ENCODE data around the gene TFEB. TPM values are rescaled to one million over a fixed set of nuclear protein-coding genes. Genes with fewer than 3 reads are reported as not detected.

TFEB gene
- total RNA-seq, 2 experiments from 2014 or later, result 11.7 to 14.0 TPM

DNA sequence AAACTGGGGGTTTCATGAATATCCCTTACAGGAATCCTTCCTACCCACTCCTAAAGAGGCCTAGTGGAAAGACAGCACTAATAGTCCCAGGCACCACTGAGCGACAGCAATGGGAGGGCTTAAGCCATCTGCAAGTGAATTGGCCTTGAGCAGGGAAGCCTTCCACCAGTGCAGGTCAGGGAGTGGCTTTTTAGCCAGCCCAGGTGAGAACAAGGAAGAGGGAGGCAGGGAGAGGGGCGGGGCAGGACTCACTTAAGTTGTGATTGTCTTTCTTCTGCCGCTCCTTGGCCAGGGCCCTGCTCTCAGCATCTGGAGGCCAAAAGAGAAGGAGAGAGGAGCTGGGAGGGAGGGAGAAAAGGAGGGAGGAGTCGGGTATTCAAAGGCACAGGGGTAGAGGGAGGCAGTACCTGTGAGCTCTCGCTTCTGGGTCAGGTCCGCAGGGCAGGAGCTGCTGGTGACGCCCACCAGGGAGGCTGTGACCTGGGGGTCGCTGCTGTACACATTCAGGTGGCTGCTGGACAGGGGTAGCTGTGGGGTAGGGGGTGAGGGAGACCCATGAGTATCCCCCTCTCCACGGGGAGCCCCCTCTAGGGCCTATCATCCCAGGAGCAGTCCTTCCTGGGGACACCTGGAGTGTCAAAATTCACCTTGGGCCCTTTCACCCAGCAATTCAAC lies 47.8 kb downstream of the TFEB start:
- CTCF ChIA-PET, result no interaction called here
- POLR2A ChIA-PET, result no interaction called here

DNA sequence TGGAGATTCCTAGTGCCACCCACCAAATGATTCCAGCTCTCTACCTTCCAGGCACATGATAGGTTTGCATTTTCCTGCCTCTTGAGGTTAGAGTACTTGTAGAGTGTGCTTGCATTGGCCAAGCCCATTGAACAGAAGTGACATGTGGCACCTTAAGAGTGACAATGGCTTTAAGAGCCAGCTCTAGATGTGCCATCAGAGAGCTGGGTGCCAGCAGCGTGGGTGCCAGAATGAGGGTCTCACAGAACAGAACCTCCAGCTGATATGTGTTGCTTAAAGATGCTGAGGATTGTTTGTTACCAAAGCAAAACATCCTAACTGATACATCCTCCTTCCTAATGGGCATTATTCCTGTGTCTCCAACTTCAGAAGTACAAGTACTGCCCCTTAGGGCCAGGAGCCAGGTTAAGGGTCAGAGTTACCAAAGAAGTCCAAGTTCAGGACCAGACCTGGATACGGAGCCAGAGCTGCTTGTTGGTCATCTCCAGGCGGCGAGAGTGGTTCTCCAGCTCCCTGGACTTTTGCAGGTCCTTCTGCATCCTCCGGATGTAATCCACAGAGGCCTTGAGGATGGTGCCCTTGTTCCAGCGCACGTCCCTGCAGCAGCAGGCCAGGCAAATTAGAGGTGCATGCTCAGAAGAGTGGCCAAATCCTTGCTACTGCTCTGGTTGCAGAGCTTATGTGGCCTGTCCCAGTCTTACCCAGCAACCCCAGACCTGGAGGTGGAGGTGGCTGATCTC lies 49.6 kb downstream of the TFEB start:
- POLR2A ChIA-PET, result no interaction called here
- CTCF ChIA-PET, result interaction anchor here (1.1 to 4.6 kb wide), 4 partner anchors 20 to 317 kb away, joined by 3 to 45 read pairs (median 17); no protein-coding TSS in a partner anchor

GRCh38 chr6:41684311-41685180 lies 50.9 kb downstream of the TFEB start:
- ChIA-PET CTCF (interaction anchor here (0.8 to 4.6 kb wide), 12 partner anchors 10 to 316 kb away, joined by 3 to 45 read pairs (median 7); no protein-coding TSS in a partner anchor), POLR2A (no interaction called here)

DNA sequence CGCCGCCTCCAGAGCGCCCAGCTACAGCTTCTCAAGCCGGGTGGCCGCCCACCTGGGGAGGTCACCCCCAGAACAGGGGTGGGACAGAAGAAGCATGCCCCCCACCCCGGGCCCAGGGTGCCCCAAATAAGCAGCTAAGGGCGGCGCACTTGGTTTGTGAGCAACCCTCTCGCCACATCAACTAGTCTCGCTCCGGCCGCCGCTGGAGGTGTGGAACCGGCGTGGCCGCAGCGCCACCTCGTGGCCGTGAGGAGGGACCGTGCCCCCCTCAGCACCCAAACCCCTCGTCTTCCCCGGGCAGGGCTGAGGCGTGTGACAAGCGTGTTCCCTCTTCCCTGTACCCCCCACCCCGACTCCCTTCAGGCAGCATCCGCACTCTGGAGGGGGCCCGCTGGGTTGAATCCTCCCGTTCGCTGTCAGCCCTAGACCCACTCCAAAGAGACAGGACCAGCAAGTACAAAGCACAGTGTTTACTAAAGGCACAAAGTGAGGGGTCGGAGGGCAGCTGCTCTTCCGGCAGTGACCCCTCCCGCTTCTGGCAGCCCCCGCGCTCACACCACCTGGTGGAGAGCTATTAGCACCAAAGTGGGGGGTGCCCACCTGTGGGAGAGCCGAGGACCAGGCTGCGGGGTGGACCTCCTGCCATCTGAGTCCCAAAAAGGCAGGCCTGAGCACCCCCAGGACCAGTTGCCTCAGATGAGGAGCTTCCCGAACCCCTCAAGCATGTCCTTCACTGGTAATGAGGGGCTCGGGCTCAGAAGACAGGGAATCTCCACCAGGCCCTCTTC lies 51.7 kb downstream of the TFEB start:
- ChIA-PET POLR2A (interaction anchor here (0.6 kb wide), 2 partner anchors 81 to 312 kb away, joined by 3 read pairs; no protein-coding TSS in a partner anchor), CTCF (interaction anchor here (0.7 to 4.6 kb wide), 26 partner anchors 11 to 379 kb away, joined by 3 to 45 read pairs (median 4); no protein-coding TSS in a partner anchor)

GRCh38 chr6:41683273-41683522 lies 52.2 kb downstream of the TFEB start:
- POLR2A ChIA-PET, result interaction anchor here (0.6 kb wide), 1 partner anchor 311 kb away, joined by 3 read pairs; no protein-coding TSS in a partner anchor

DNA sequence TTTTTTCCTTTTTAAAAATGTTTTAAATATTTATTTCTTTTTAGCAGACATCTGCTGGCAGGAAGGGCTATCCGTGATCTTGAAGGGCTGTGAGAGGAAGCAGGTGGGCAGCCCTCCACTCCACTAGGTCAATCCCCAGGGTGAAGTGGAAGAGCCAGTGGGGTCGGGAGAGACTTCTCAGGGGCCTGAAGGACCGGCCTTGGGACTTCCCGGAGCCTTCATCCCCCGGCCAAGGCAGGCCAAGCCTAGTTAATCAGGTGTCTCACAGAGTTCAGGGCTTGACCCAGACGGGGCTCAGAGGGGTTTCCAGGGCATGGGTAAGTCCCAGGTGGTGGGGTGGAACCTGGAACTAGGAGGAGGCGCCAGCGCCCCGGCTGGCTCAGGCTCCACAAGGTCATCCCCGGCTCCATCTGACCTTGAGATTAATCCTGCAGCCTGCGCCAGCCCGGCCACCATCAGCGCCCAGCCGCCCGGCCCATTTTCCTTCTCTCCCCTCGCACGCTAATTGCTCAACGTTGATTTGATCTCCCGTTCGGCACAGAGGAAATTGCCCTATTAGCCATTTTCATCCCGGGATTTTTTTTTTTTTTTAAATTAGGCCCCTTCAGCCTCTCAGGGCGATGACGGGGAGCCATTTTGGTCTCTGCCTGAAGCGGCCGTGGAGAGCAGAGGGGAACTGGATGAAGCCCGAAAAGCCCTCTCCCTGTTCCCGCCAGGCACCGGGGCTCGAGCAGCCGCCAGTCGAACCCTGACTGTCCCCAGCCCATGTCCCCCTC lies 52.7 kb downstream of the TFEB start:
- CTCF ChIA-PET, result interaction anchor here (0.7 to 4.8 kb wide), 29 partner anchors 9 to 378 kb away, joined by 3 to 45 read pairs (median 4); no protein-coding TSS in a partner anchor
- POLR2A ChIA-PET, result no interaction called here

More at GRCh38 chr6:41683273-41683522, 52.2 kb downstream of the TFEB start:
- CTCF ChIA-PET, result interaction anchor here (0.7 to 4.6 kb wide), 23 partner anchors 11 to 379 kb away, joined by 3 to 45 read pairs (median 4); no protein-coding TSS in a partner anchor

- POLR2A ChIA-PET, result no interaction called here
- CTCF ChIA-PET, result interaction anchor here (0.6 to 4.8 kb wide), 12 partner anchors 10 to 315 kb away, joined by 3 to 25 read pairs (median 4); no protein-coding TSS in a partner anchor
Observed at GRCh38 chr6:41682056-41682477, 53.3 kb downstream of the TFEB start.

DNA sequence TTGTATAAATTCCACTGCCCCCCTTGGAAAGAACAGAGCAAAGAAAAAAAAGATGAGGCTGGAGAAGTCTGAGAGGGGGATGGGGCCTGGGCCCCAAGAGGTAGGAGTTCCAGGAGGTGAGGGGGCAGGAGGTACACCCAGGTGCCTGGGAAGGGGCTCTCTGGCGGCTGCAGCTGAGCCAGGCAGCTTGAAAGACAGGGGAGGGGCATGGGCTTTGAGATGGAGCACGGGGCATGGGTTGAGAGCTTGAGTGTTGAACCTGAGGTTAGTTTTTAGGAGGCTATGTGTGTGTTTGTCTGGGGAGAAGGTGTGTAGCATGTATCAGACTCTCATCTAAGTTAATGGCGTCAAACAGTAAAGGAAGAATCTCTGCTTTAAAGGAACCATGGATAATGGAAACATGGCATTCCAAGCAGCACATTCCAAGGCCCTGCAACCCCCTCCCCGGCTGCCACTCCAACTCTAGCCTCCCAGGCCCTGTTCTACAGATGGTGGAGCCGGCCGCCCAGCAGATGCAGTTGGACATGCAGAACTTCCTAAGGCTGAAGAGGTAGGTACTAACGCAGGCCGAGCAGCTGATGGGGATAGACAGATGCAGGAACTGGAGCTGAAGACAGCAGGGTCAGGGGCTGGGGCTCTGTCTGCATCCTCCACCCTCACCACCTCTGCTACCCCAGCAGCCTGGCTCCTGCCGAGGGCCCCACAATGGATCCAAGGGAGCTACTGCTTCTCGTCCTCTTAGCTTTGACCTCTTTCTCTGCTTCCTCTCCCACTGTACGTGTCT lies 55.0 kb downstream of the TFEB start:
- POLR2A ChIA-PET, result no interaction called here
- CTCF ChIA-PET, result interaction anchor here (1.1 to 4.8 kb wide), 2 partner anchors 78 to 256 kb away, joined by 3 to 25 read pairs; no protein-coding TSS in a partner anchor

DNA sequence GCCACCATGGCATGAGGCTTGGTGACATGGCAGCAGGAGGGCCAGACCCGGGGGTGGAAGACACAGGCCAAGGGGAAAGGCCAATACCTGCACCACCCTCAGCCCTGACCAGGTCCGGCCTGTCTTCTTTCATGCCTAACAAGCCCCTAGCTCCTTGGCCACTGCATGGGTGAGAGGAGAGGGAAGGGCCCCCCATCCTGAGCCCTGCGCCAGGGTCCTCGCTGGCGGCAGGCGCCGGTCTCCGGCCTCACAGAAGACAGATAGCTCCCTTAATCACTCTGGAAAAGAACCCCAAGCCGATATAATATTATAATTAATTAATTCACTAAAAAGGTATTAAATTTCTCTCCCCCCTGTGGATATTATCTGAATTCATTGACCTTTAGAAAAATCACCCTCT lies 55.7 kb downstream of the TFEB start:
- CTCF ChIA-PET, result interaction anchor here (1.1 to 4.8 kb wide), 2 partner anchors 77 to 256 kb away, joined by 3 to 25 read pairs; no protein-coding TSS in a partner anchor
- POLR2A ChIA-PET, result no interaction called here

- CTCF ChIA-PET, result interaction anchor here (1.6 to 4.8 kb wide), 2 partner anchors 76 to 345 kb away, joined by 4 to 25 read pairs; no protein-coding TSS in a partner anchor
- POLR2A ChIA-PET, result no interaction called here
Observed at GRCh38 chr6:41678511-41679084, 56.8 kb downstream of the TFEB start.

DNA sequence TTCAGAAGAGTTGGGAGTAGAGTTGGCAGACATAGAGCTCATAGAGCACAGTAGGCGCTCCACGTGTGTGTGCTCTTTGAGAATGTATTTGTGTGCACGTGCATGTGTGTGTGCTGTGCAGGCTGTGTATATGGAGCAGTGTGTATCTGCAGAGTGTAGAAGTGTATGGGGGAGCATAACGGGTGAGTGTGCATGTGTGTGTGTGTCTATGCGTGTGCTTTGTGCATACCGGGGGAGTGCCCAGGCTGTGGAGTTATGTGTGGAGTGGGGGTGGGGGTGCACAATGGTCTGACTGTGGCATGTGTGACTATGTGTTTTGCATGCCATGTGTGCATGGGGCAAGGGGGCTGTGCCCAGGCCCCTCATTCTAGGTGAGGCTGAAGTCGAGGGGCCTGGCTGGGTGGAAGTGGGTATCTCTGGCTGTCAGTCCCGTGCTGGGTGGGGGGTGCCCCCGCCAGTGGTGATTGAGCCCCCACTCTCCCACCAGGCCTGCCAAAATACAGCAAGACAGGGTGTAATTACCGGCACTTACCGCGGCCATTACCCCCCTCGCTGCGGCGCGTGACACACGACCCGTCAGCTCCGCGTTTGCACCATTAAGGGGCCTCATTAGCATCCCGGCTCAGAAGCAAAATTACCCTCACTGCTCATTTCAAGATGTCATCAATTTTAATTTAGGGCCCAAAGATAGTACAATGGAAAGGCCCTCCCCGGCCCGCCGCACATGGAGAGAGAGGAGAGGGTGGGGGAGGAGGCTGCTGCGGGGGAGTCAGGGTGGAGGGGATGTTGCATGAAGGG lies 58.1 kb downstream of the TFEB start:
- ChIA-PET POLR2A (no interaction called here), CTCF (interaction anchor here (1.6 kb wide), 1 partner anchor 344 kb away, joined by 4 read pairs; no protein-coding TSS in a partner anchor)

- POLR2A ChIA-PET, result no interaction called here
- CTCF ChIA-PET, result no interaction called here
Observed at GRCh38 chr6:41676431-41676830, 59.0 kb downstream of the TFEB start.

DNA sequence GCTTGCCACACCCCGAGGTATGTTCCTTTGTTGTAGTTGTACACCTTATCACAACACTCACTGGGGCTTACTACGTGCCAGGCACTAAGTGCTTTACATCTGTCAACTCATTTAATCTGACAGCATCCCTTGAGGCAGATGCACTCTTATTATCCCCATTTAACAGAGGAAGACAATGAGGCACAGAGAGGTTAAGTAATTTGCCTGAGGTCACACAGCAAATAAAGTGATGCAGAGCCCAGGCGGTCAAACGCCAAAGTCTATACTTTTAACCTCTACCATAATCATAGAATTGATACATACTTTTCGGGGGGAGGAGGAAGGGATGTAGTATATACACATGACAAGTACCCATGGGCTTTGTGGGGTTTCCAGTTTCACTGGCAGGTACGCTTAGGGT lies 59.4 kb downstream of the TFEB start:
- POLR2A ChIA-PET, result no interaction called here

DNA sequence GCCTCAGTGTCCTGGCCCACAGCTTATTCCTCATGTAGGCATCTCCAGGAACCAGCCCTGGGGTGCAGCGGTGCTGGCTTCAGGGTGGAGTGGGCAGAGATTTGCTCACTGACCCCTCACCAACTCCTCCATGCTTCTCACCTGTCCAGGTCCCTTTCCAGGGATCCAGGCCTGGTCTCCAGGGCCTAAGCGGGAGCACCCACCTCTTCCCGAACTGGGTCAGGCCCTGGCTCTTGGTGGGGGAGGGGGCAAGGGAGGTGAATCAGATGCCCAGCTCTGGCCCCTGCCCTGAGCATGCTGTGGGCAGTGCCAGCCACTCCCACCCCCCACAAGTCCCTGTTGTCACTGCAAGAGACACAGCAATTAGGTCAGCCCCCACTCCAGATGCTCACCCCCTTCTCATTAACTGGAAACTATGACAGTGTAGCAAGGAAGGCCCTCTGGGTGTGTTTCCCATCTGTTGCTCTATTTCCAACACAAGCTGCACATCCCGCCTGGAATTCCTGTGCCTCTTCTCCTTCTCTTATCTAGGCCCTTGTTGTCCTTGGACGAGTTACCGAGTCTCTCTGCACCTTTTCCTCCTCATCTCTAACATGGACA lies 60.1 kb downstream of the TFEB start:
- ChIA-PET CTCF (no interaction called here), POLR2A (no interaction called here)

More for the DNA sequence above, 59.4 kb downstream of the TFEB start:
- CTCF ChIA-PET, result no interaction called here

- CTCF ChIA-PET, result interaction anchor here (0.7 kb wide), 1 partner anchor 9 kb away, joined by 3 read pairs; no protein-coding TSS in a partner anchor
- POLR2A ChIA-PET, result no interaction called here
Observed at GRCh38 chr6:41674231-41675000, 61.0 kb downstream of the TFEB start.
